ENCODE measurements around the gene FAAP100.
"Not testable (repeated sequence)": the region's sequence is repeated elsewhere in the genome, so short reads cannot be mapped to it uniquely, and the experiment has no call there.

Gene FAAP100

DNA sequence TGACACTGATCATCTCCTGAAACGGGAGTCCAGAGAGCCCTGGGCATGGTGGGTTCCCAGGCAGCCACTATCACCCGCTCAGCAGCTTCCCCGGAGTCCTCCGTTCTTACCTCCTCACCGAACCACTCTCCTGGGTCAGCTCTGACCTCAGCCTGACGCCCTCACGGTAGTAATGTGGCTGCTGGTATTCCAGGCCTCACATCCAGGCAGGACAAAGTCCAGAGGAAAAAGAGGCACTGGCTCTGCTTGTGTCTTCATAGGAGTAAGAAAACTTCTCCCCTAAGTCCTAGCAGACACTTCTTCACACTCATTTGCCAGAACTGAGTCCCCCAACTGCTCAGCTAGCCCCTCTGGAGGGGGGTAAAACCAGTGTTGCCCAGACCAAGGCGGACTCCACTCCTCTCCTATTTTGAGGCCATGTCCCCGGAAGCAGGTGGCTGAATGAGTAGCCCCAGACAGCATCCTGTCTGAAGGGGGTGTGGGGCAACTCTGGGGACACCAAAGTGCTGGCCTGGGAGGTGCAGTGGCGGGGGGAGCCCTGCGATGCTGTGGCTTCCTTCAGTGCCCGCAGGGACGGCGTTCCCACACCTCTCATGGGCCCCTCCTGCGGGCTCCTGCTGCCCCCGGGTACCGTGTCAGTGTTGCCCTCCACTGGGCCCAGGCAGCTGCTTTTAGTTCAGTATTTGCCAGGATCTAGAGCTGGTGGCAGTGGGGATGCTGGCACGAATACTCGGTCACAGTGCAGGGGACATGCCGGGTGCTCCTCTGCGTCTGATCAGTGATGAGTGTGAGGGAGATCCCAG, 18.6 kb downstream of the FAAP100 start:
- Histone ChIP-seq H3K4me1 (ENCODE audit: insufficient read depth, low read length) (no peaks in the 10 kb centered on the region), H3K9ac (ENCODE audit: low read depth, low read length) (no peak overlapping the region), H3K4me3 (ENCODE audit: low read length) (no peak overlapping the region), H3K27ac (ENCODE audit: low read length) (no peak overlapping the region), H3K27me3 (ENCODE audit: insufficient read depth, low read length) (peaks cover 48% of the 10 kb centered on the region), H3K9me3 (ENCODE audit: insufficient read depth, low read depth, low read length) (no peaks in the 10 kb centered on the region), H3K36me3 (ENCODE audit: insufficient read depth, low read depth, low read length) (no peaks in the 10 kb centered on the region)

GRCh38 chr17:81532490-81533287, 19.5 kb downstream of the FAAP100 start:
- Histone ChIP-seq H3K36me3 (ENCODE audit: insufficient read depth, low read depth, low read length) (no peaks in the 10 kb centered on the region), H3K4me3 (ENCODE audit: low read length) (no peak overlapping the region), H3K27me3 (ENCODE audit: insufficient read depth, low read length) (peaks cover 48% of the 10 kb centered on the region), H3K9ac (ENCODE audit: low read depth, low read length) (no peak overlapping the region), H3K9me3 (ENCODE audit: insufficient read depth, low read depth, low read length) (no peaks in the 10 kb centered on the region), H3K27ac (ENCODE audit: low read length) (no peak overlapping the region), H3K4me1 (ENCODE audit: insufficient read depth, low read length) (no peaks in the 10 kb centered on the region)

DNA sequence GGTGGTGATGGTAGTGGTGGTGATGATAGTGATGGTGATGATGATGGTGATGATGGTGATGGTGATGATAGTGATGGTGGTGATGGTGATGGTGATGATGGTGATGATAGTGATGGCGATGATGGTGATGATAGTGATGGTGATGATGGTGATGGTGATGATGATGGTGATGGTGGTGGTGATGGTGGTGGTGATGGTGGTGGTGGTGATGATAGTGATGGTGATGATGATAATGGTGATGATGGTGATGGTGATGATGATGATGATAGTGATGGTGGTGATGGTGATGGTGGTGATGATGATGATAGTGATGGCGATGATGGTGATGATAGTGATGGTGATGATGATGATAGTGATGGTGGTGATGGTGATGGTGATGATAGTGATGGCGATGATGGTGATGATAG, 20.2 kb downstream of the FAAP100 start:
- not testable (repeated sequence) for H3K4me1 ChIP-seq (ENCODE audit: insufficient read depth, low read length); H3K4me3 ChIP-seq (ENCODE audit: low read length); H3K9ac ChIP-seq (ENCODE audit: low read depth, low read length); H3K27ac ChIP-seq (ENCODE audit: low read length); H3K36me3 ChIP-seq (ENCODE audit: insufficient read depth, low read depth, low read length); H3K9me3 ChIP-seq (ENCODE audit: insufficient read depth, low read depth, low read length)
- peaks cover 47% of the 10 kb centered on the region for H3K27me3 ChIP-seq (ENCODE audit: insufficient read depth, low read length)

DNA sequence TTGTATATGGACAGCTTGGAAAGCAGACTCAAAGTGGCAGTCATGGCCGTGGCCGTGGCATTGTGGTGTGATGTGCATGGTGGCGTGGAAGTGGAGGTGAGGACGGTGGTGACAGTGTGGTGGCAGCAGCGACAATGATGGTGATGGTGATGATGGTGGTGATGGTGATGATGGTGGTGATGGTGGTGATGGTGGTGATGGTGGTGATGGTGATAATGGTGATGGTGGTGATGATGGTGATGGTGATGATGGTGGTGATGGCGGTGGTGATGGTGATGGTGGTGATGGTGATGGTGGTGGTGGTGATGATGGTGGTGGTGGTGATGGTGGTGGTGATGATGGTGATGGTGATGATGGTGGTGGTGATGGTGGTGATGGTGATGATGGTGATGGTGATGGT, 21.1 kb downstream of the FAAP100 start:
- H3K9ac ChIP-seq (ENCODE audit: low read depth, low read length); H3K4me1 ChIP-seq (ENCODE audit: insufficient read depth, low read length); H3K27ac ChIP-seq (ENCODE audit: low read length); H3K4me3 ChIP-seq (ENCODE audit: low read length); H3K36me3 ChIP-seq (ENCODE audit: insufficient read depth, low read depth, low read length); H3K9me3 ChIP-seq (ENCODE audit: insufficient read depth, low read depth, low read length): not testable (repeated sequence)
- H3K27me3 ChIP-seq (ENCODE audit: insufficient read depth, low read length): peaks cover 42% of the 10 kb centered on the region

GRCh38 chr17:81529437-81529803, 22.7 kb downstream of the FAAP100 start:
- H3K9ac ChIP-seq (ENCODE audit: low read depth, low read length): no peak overlapping the region
- H3K27me3 ChIP-seq (ENCODE audit: insufficient read depth, low read length): peaks cover 29% of the 10 kb centered on the region
- H3K27ac ChIP-seq (ENCODE audit: low read length): no peak overlapping the region
- no peaks in the 10 kb centered on the region for H3K9me3 ChIP-seq (ENCODE audit: insufficient read depth, low read depth, low read length)
- no peaks in the 10 kb centered on the region for H3K4me1 ChIP-seq (ENCODE audit: insufficient read depth, low read length)
- H3K4me3 ChIP-seq (ENCODE audit: low read length): no peak overlapping the region
- H3K36me3 ChIP-seq (ENCODE audit: insufficient read depth, low read depth, low read length): no peaks in the 10 kb centered on the region

DNA sequence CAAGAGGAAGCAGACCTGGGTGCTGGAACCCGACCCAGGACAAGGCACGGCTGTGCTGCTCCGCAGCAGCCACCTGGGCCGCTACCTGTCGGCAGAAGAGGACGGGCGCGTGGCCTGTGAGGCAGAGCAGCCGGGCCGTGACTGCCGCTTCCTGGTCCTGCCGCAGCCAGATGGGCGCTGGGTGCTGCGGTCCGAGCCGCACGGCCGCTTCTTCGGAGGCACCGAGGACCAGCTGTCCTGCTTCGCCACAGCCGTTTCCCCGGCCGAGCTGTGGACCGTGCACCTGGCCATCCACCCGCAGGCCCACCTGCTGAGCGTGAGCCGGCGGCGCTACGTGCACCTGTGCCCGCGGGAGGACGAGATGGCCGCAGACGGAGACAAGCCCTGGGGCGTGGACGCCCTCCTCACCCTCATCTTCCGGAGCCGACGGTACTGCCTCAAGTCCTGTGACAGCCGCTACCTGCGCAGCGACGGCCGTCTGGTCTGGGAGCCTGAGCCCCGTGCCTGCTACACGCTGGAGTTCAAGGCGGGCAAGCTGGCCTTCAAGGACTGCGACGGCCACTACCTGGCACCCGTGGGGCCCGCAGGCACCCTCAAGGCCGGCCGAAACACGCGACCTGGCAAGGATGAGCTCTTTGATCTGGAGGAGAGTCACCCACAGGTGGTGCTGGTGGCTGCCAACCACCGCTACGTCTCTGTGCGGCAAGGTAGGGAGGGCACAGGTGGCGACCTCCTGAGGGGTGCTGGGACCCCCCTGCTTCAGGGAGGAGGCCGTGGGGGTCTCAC, 23.3 kb downstream of the FAAP100 start:
- Histone ChIP-seq H3K27me3 (ENCODE audit: insufficient read depth, low read length) (peaks cover 23% of the 10 kb centered on the region), H3K27ac (ENCODE audit: low read length) (no peak overlapping the region), H3K36me3 (ENCODE audit: insufficient read depth, low read depth, low read length) (no peaks in the 10 kb centered on the region), H3K9ac (ENCODE audit: low read depth, low read length) (no peak overlapping the region), H3K4me3 (ENCODE audit: low read length) (no peak overlapping the region), H3K9me3 (ENCODE audit: insufficient read depth, low read depth, low read length) (no peaks in the 10 kb centered on the region), H3K4me1 (ENCODE audit: insufficient read depth, low read length) (no peaks in the 10 kb centered on the region)

DNA sequence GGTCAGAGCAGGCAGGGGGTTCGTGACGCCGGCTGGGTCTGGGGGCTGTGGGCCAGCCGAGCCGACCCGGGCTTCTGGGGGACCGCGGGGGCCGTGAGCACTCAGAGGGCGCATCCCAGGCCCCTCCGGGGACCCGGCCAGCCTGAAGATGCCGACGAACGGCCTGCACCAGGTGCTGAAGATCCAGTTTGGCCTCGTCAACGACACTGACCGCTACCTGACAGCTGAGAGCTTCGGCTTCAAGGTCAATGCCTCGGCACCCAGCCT, 23.8 kb downstream of the FAAP100 start:
- H3K9me3 ChIP-seq (ENCODE audit: insufficient read depth, low read depth, low read length): no peaks in the 10 kb centered on the region
- H3K4me1 ChIP-seq (ENCODE audit: insufficient read depth, low read length): no peaks in the 10 kb centered on the region
- H3K27me3 ChIP-seq (ENCODE audit: insufficient read depth, low read length): peaks cover 18% of the 10 kb centered on the region; the same call in 1 of the 2 replicates
- no peak overlapping the region for H3K27ac ChIP-seq (ENCODE audit: low read length)
- no peak overlapping the region for H3K9ac ChIP-seq (ENCODE audit: low read depth, low read length)
- no peaks in the 10 kb centered on the region for H3K36me3 ChIP-seq (ENCODE audit: insufficient read depth, low read depth, low read length)
- no peak overlapping the region for H3K4me3 ChIP-seq (ENCODE audit: low read length)

GRCh38 chr17:81527591-81528383, 24.4 kb downstream of the FAAP100 start, which contains the start of gene FSCN2:
FSCN2 (plus strand) TSS chr17:81528377; CDS start chr17:81528532, 155 bp downstream.
- Histone ChIP-seq H3K27me3 (ENCODE audit: insufficient read depth, low read length) (peaks cover 16% of the 10 kb centered on the region), H3K27ac (ENCODE audit: low read length) (no peak within 1 kb of the TSS), H3K4me3 (ENCODE audit: low read length) (no peak within 1 kb of the TSS), H3K36me3 (ENCODE audit: insufficient read depth, low read depth, low read length) (no peaks in the 10 kb centered on the region), H3K4me1 (ENCODE audit: insufficient read depth, low read length) (no peaks in the 10 kb centered on the region), H3K9me3 (ENCODE audit: insufficient read depth, low read depth, low read length) (no peaks in the 10 kb centered on the region), H3K9ac (ENCODE audit: low read depth, low read length) (no peak within 1 kb of the TSS)

- H3K36me3 ChIP-seq (ENCODE audit: insufficient read depth, low read depth, low read length): no peaks in the 10 kb centered on the region
- H3K4me3 ChIP-seq (ENCODE audit: low read length): no peak overlapping the region
- H3K9me3 ChIP-seq (ENCODE audit: insufficient read depth, low read depth, low read length): no peaks in the 10 kb centered on the region
- no peak overlapping the region for H3K27ac ChIP-seq (ENCODE audit: low read length)
- no peaks in the 10 kb centered on the region for H3K4me1 ChIP-seq (ENCODE audit: insufficient read depth, low read length)
- peaks cover 17% of the 10 kb centered on the region for H3K27me3 ChIP-seq (ENCODE audit: insufficient read depth, low read length)
- no peak overlapping the region for H3K9ac ChIP-seq (ENCODE audit: low read depth, low read length)
Observed at GRCh38 chr17:81526662-81527571, 25.2 kb downstream of the FAAP100 start.

DNA sequence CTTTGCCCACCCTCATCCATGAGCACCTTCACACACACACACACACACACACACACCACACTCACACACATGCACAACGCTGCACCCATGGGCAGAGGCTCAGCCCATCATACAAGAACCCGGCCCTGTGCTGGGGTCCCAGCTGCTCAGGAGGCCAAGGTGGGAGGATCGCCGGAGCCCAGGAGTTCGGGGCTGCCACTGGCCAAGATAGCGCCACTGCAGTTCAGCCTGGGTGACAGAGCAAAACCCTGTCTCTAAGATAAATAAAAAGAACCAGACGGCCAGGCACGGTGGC, 27.3 kb downstream of the FAAP100 start:
- H3K36me3 ChIP-seq (ENCODE audit: insufficient read depth, low read depth, low read length): no peaks in the 10 kb centered on the region
- peaks cover 38% of the 10 kb centered on the region for H3K27me3 ChIP-seq (ENCODE audit: insufficient read depth, low read length)
- H3K27ac ChIP-seq (ENCODE audit: low read length): no peak overlapping the region
- no peak overlapping the region for H3K9ac ChIP-seq (ENCODE audit: low read depth, low read length)
- H3K9me3 ChIP-seq (ENCODE audit: insufficient read depth, low read depth, low read length): no peaks in the 10 kb centered on the region
- H3K4me1 ChIP-seq (ENCODE audit: insufficient read depth, low read length): no peaks in the 10 kb centered on the region; the same call in 1 of the 2 replicates
- no peak overlapping the region for H3K4me3 ChIP-seq (ENCODE audit: low read length)
